ENCODE results near the gene GSKIP. TPM values are rescaled to one million over a fixed set of nuclear protein-coding genes. Genes with fewer than 3 reads are reported as not detected.

Gene GSKIP
- polyA plus RNA-seq, 3 donors, result 30.5 to 34.9 (median 30.9) TPM

- DNase-seq (ENCODE audit: extremely low read depth in 1 of 11, low read depth in 9 of 11, low spot score in 4 of 11), result peak in 9 of 11 donors; percentile 10 to 39 (median 17)
These were observed 1.0 kb upstream of the GSKIP start for GRCh38 chr14:96362071-96362964.

DNA sequence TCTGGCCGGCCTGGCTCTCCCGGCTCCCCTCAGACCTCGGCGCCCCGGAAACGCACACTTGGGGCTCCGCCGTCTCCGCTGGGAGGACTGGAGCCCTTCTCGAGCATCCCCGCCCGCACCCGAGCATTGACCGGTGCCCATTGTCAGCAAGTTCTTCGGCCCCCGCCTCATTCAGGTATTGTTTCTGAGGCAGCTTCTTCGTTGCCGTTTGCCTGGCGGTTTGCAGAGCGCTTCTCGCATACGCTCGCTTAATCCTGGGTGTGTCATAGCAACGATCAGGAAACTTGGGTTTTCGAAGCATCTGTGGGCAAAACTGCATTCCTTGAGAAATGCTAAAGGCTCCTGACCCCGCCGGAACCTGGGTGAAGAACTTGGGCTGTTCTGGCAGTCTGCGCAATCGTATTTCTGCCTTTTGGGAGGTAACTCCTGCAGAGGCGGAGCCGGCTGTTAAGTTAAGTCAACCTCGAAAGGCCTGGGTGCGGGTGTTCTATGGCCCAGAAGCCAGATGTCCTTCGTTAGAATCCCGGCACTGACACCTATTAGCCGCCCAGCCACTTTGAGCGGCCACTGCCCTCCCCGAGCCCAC is 518 bp downstream of the GSKIP start:
- peak in 10 of 11 donors; percentile 14 to 48 (median 24) for DNase-seq (ENCODE audit: extremely low read depth in 1 of 11, low read depth in 9 of 11, low spot score in 4 of 11)

GRCh38 chr14:96364962-96365361 is 1.6 kb downstream of the GSKIP start:
- DNase-seq (ENCODE audit: extremely low read depth in 1 of 11, low read depth in 9 of 11, low spot score in 4 of 11), result no peak

DNA sequence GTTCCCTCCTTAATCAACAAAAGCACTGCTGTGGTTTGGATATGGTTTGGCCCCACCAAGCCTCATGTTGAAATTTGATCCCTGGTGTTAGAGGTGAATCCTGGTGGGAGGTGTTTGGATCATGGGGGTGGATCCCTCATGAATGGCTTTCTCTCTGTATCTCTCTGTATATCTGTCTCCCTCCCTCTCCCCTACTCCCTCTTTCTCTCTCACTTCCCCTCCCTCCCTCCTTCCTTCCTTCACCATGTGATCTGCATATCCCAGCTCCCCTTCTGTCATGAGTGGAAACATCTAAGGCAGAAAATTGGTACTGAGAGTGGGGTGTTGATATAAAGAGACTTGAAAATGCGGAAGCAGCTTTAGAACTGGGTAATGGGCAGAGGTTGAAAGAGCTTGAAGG is 5.2 kb downstream of the GSKIP start:
- DNase-seq (ENCODE audit: extremely low read depth in 1 of 11, low read depth in 9 of 11, low spot score in 4 of 11), result no peak

GRCh38 chr14:96370528-96370927 is 7.2 kb downstream of the GSKIP start:
- no peak for DNase-seq (ENCODE audit: extremely low read depth in 1 of 11, low read depth in 9 of 11, low spot score in 4 of 11)

GRCh38 chr14:96373538-96373937 is 10.2 kb downstream of the GSKIP start:
- no peak for DNase-seq (ENCODE audit: extremely low read depth in 1 of 11, low read depth in 9 of 11, low spot score in 4 of 11)

GRCh38 chr14:96376093-96376492 is 12.8 kb downstream of the GSKIP start:
- no peak for DNase-seq (ENCODE audit: extremely low read depth in 1 of 11, low read depth in 9 of 11, low spot score in 4 of 11)

GRCh38 chr14:96380735-96381134 is 17.4 kb downstream of the GSKIP start:
- DNase-seq (ENCODE audit: extremely low read depth in 1 of 11, low read depth in 9 of 11, low spot score in 4 of 11), result no peak

- no peak for DNase-seq (ENCODE audit: extremely low read depth in 1 of 11, low read depth in 9 of 11, low spot score in 4 of 11)
These were observed 20.1 kb downstream of the GSKIP start for GRCh38 chr14:96383445-96383844.

- DNase-seq (ENCODE audit: extremely low read depth in 1 of 11, low read depth in 9 of 11, low spot score in 4 of 11), result no peak
These were observed 20.7 kb downstream of the GSKIP start for GRCh38 chr14:96384053-96384452.

GRCh38 chr14:96384740-96385139 is 21.4 kb downstream of the GSKIP start:
- DNase-seq (ENCODE audit: extremely low read depth in 1 of 11, low read depth in 9 of 11, low spot score in 4 of 11), result no peak

DNA sequence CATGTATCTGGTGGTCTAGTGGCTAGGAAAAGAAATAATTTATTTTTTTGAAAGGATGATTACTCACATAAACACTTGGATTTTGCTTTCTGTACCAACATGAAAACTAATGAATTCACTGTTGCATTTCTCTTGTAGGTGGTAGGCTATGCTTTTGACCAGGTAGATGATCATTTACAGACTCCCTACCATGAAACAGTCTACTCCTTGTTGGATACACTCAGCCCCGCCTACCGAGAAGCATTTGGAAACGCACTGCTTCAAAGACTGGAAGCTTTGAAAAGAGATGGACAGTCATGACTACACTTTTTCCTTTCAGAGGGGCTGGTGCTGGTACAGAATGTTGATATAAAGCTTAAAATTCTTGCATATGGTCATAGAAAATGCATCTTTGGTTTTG is 22.1 kb downstream of the GSKIP start:
- DNase-seq (ENCODE audit: extremely low read depth in 1 of 11, low read depth in 9 of 11, low spot score in 4 of 11), result peak in 1 of 11 donors; percentile 7

- DNase-seq (ENCODE audit: extremely low read depth in 1 of 11, low read depth in 9 of 11, low spot score in 4 of 11), result no peak
These were observed 27.6 kb downstream of the GSKIP start for GRCh38 chr14:96390965-96391292.

- DNase-seq (ENCODE audit: extremely low read depth in 1 of 11, low read depth in 9 of 11, low spot score in 4 of 11), result peak; percentile 60 to 89 (median 84)
These were observed 28.2 kb downstream of the GSKIP start for GRCh38 chr14:96391293-96392118.

- no peak for DNase-seq (ENCODE audit: extremely low read depth in 1 of 11, low read depth in 9 of 11, low spot score in 4 of 11)
These were observed 29.9 kb downstream of the GSKIP start for GRCh38 chr14:96393071-96393691.

DNA sequence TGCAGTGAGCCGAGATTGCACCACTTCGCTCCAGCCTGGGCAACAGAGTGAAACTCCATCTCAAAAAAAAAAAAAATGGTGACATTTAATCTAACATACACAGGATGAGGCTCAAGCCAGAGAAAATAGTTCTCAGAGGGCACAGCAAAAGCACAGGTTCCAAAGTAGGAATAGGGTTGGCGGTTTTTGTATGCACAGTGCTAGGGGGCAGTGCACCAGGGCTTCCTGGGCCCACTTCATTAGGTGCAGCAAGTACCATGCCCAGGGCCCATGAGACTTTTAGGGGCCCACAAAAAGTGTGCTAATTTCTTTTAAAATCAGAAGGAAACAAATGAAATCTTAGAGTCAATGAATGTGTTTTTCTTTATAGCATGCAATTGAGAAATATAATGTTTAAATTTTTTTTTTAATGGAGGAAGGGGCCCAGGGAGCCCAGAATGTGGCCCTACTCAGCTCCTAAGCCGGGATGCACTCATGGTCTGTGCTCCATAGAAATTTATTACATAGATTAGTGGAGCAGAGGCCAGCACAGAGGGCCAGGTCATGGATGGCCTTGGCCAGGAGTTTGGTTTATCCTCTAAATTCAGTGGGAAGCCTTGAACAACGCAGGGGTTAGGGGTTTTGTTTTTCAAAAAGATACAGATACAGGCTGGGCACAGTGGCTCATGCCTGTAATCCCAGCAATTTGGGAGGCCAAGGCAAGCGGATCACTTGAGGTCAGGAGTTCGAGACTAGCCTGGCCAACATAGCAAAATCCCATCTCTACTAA is 30.9 kb downstream of the GSKIP start:
- DNase-seq (ENCODE audit: extremely low read depth in 1 of 11, low read depth in 9 of 11, low spot score in 4 of 11), result no peak

GRCh38 chr14:96398432-96398831 is 35.1 kb downstream of the GSKIP start:
- DNase-seq (ENCODE audit: extremely low read depth in 1 of 11, low read depth in 9 of 11, low spot score in 4 of 11), result no peak

GRCh38 chr14:96398921-96399320 is 35.6 kb downstream of the GSKIP start:
- DNase-seq (ENCODE audit: extremely low read depth in 1 of 11, low read depth in 9 of 11, low spot score in 4 of 11), result no peak

GRCh38 chr14:96399405-96399804 is 36.1 kb downstream of the GSKIP start:
- no peak for DNase-seq (ENCODE audit: extremely low read depth in 1 of 11, low read depth in 9 of 11, low spot score in 4 of 11)

All from renal cortex interstitium (tissue), 11 donors.